OCI-LY7 (cell line): ENCODE results near the gene USB1. TPM values are rescaled to one million over a fixed set of nuclear protein-coding genes. Genes with fewer than 3 reads are reported as not detected.

ENCODE experiments used
- BruUV-seq: library from RNA; stranded (reverse); fragments of 400-500 nt; replicated peaks from 2 replicates; lab custom pipeline; 2021; lab: Mats Ljungman, UMichigan
- CTCF ChIA-PET: fragments of 300-600 bp; sonication (Branson Sonifier 250); formaldehyde crosslinking; loops from one replicate; lab custom pipeline; 2022; ENCODE audit warnings: antibody characterized with exemption; ENCODE audit not compliant: unreplicated experiment; lab: Charles Lee
- POLR2A ChIA-PET: fragments of 300-600 bp; sonication (Branson Sonifier 250); formaldehyde crosslinking; loops from one replicate; lab custom pipeline; 2022; ENCODE audit warnings: antibody characterized with exemption; lab: Charles Lee
- DNase-seq: peaks from one replicate; pipeline ENCODE4 v3.0.0-alpha.2; 2015; ENCODE audit warnings: low spot score
- H2AFZ ChIP-seq: fragments of 200-600 bp; sonication (generic), shearing (Covaris generic); 2 replicates; pipeline ENCODE4 v1.6.1; 2014; ENCODE audit warnings: mild to moderate bottlenecking, antibody characterized with exemption, low read length, moderate library complexity
- H3K27ac ChIP-seq: fragments of 200-600 bp; sonication (generic); 2 replicates; pipeline ENCODE4 v1.5.1; 2014; ENCODE audit warnings: mixed run types, low read depth, mild to moderate bottlenecking, moderate library complexity, low read length, inconsistent platforms; ENCODE audit not compliant: poor library complexity, severe bottlenecking
- H3K36me3 ChIP-seq: fragments of 200-600 bp; sonication (generic); 2 replicates; pipeline ENCODE4 v1.6.1; 2014; ENCODE audit warnings: mild to moderate bottlenecking, antibody characterized with exemption, low read length, moderate library complexity, mixed read lengths; ENCODE audit not compliant: insufficient read depth
- H3K4me1 ChIP-seq: fragments of 200-600 bp; sonication (generic); 2 replicates; pipeline ENCODE4 v1.5.1; 2014; ENCODE audit warnings: mild to moderate bottlenecking, low read length; ENCODE audit not compliant: insufficient read depth, poor library complexity, severe bottlenecking
- H3K4me2 ChIP-seq: fragments of 200-600 bp; sonication (generic); 2 replicates; pipeline ENCODE4 v1.6.1; 2014; ENCODE audit warnings: mild to moderate bottlenecking, low read length
- H3K4me3 ChIP-seq: fragments of 200-600 bp; sonication (generic); 2 replicates; pipeline ENCODE4 v1.5.1; 2014; ENCODE audit warnings: mild to moderate bottlenecking, low read depth, low read length; ENCODE audit not compliant: poor library complexity, severe bottlenecking
- H3K79me2 ChIP-seq: fragments of 200-600 bp; sonication (generic); 2 replicates; pipeline ENCODE4 v1.6.1; 2016; ENCODE audit warnings: low read depth, mild to moderate bottlenecking, low read length, moderate library complexity, mixed read lengths; ENCODE audit not compliant: insufficient read depth
- H3K9me2 ChIP-seq: fragments of 200-600 bp; sonication (generic); 2 replicates; pipeline ENCODE4 v1.6.1; 2016; ENCODE audit warnings: mild to moderate bottlenecking, low read length, mixed read lengths; ENCODE audit not compliant: insufficient read depth
- H3K9me3 ChIP-seq: fragments of 200-600 bp; sonication (generic); 2 replicates; pipeline ENCODE4 v1.6.1; 2014; ENCODE audit warnings: mild to moderate bottlenecking, mixed run types, low read length, mixed read lengths
- H4K20me1 ChIP-seq: fragments of 200-600 bp; sonication (generic); 2 replicates; pipeline ENCODE4 v1.6.1; 2014; ENCODE audit warnings: mild to moderate bottlenecking, antibody characterized with exemption, low read length, moderate library complexity, mixed read lengths; ENCODE audit not compliant: insufficient read depth
- CTCF ChIP-seq: fragments of 200-600 bp; sonication (generic); conservative IDR thresholded peaks from 2 replicates; pipeline ENCODE4 v1.5.1; 2014; ENCODE audit warnings: mild to moderate bottlenecking, antibody characterized with exemption, low read length, moderate library complexity, mixed read lengths
- EZH2phosphoT487 ChIP-seq: fragments of 200-600 bp; sonication (generic); IDR thresholded peaks from 2 replicates; pipeline ENCODE4 v1.6.1; 2018; ENCODE audit warnings: low read depth, borderline replicate concordance, mild to moderate bottlenecking, mixed run types, antibody characterized with exemption, low read length, moderate library complexity, mixed read lengths
- intact Hi-C: fragments of 100-400 bp; cut with micrococcal nuclease; formaldehyde crosslinking; loops from one replicate; pipeline ENCODE4 v1.10.0; 2022; ENCODE audit not compliant: unreplicated experiment
- total RNA-seq, 2 experiments: library from RNA; depleted of rRNA in 1 of 2; stranded (reverse); fragments of >200 nt in 1 of 2; shearing (Covaris generic) in 1 of 2; gene quantifications; 2 replicates each; pipeline ENCODE4 v1.2.3, GENCODE V29; 2014 to 2022

Gene USB1
- total RNA-seq, 2 experiments from 2014 or later: 12.5 to 48.3 TPM

GRCh38 chr16:57981636-57982035, 19.6 kb upstream of the USB1 start:
- intact Hi-C loops: no loop called here
- Histone ChIP-seq H2AFZ (0 out of 2 replicates have a peak overlapping the region, but pooled peaks have one; percentile 22), H3K27ac (no peak overlapping the region), H3K79me2 (no peaks in the 10 kb centered on the region), H4K20me1 (no peaks in the 10 kb centered on the region), H3K9me3 (no peaks in the 10 kb centered on the region), H3K9me2 (no peaks in the 10 kb centered on the region), H3K36me3 (no peaks in the 10 kb centered on the region), H3K4me2 (no peak overlapping the region), H3K4me1 (peaks cover 14% of the 10 kb centered on the region), H3K4me3 (no peak overlapping the region)
- ChIA-PET CTCF (no interaction called here), POLR2A (interaction anchor here (0.6 kb wide), 1 partner anchor 181 kb away, joined by 3 read pairs; no protein-coding TSS in a partner anchor)
- no TSS peak for BruUV-seq
- TF ChIP-seq CTCF (no peak), EZH2phosphoT487 (no peak)
- peak; percentile 7 for DNase-seq

- intact Hi-C loops: no loop called here
- no peak overlapping the region for H3K4me2 ChIP-seq
- H3K4me3 ChIP-seq: no peak overlapping the region
- no TSS peak for BruUV-seq
- POLR2A ChIA-PET: no interaction called here
- H3K79me2 ChIP-seq: no peaks in the 10 kb centered on the region
- no peak for TF ChIP-seq EZH2phosphoT487
- TF ChIP-seq CTCF: no peak
- H3K9me3 ChIP-seq: no peaks in the 10 kb centered on the region
- no peak overlapping the region for H3K27ac ChIP-seq
- H3K9me2 ChIP-seq: no peaks in the 10 kb centered on the region
- CTCF ChIA-PET: interaction anchor here (0.5 kb wide), 1 partner anchor 146 kb away, joined by 3 read pairs; no protein-coding TSS in a partner anchor
- H3K4me1 ChIP-seq: peaks cover 14% of the 10 kb centered on the region
- H3K36me3 ChIP-seq: no peaks in the 10 kb centered on the region
- 0 out of 2 replicates have a peak overlapping the region, but pooled peaks have one; percentile 22 for H2AFZ ChIP-seq
- H4K20me1 ChIP-seq: no peaks in the 10 kb centered on the region
- no peak for DNase-seq
These were observed 18.8 kb upstream of the USB1 start for GRCh38 chr16:57982385-57982784.

- H3K9me3 ChIP-seq: no peaks in the 10 kb centered on the region
- ChIA-PET CTCF (no interaction called here), POLR2A (interaction anchor here (0.6 kb wide), 1 partner anchor 209 kb away, joined by 3 read pairs; no protein-coding TSS in a partner anchor)
- DNase-seq: no peak
- H4K20me1 ChIP-seq: no peaks in the 10 kb centered on the region
- no peaks in the 10 kb centered on the region for H3K36me3 ChIP-seq
- no peaks in the 10 kb centered on the region for H3K79me2 ChIP-seq
- intact Hi-C loops: no loop called here
- TF ChIP-seq EZH2phosphoT487: no peak
- no peak for TF ChIP-seq CTCF
- H3K27ac ChIP-seq: no peak overlapping the region
- peaks cover 14% of the 10 kb centered on the region for H3K4me1 ChIP-seq
- no TSS peak for BruUV-seq
- H2AFZ ChIP-seq: no peak overlapping the region
- no peak overlapping the region for H3K4me3 ChIP-seq
- no peaks in the 10 kb centered on the region for H3K9me2 ChIP-seq
- no peak overlapping the region for H3K4me2 ChIP-seq
These were observed 16.6 kb upstream of the USB1 start for GRCh38 chr16:57984443-57985203.
